ENCODE results near the gene OLFML1. TPM values are rescaled to one million over a fixed set of nuclear protein-coding genes. Genes with fewer than 3 reads are reported as not detected.
"Not testable (repeated sequence)": the region's sequence is repeated elsewhere in the genome, so short reads cannot be mapped to it uniquely, and the experiment has no call there.

Gene OLFML1
- total RNA-seq, 1 experiment from 2014 or later, result not detected

DNA sequence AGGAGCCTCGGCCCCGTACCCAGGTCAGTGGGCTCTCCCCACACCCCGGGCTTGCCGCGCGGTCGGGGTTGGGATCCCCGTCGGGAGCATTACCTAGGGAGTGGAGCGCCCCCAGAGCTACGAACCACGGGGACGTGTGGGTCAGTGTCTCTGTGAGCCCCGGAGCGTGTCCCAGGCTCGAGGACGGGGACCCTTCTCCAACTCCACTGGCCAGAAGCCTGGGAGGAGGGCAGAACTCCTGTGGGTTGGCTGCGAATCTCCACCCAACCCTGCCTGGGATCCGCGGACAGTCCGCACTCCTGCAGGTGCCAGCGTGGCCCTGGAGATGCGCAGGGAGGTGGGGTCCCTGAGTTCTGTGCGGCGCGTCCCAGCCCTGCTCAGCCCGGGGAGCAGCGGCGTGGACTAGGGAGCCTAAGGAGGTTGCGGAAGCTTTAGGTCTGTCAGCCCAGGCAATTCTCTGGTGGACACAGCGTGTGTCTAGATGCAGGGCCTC is 28.8 kb downstream of the OLFML1 start:
- Mint-ChIP-seq H3K9me3 (ENCODE audit: unreplicated experiment) (peaks cover 6% of the 10 kb centered on the region), H3K4me1 (ENCODE audit: insufficient read depth, unreplicated experiment) (no peaks in the 10 kb centered on the region), H3K36me3 (ENCODE audit: insufficient read depth, unreplicated experiment) (no peaks in the 10 kb centered on the region), H3K27ac (ENCODE audit: low read depth, unreplicated experiment) (no peak overlapping the region), H3K27me3 (ENCODE audit: insufficient read depth, unreplicated experiment) (peaks cover 17% of the 10 kb centered on the region), H3K4me3 (ENCODE audit: unreplicated experiment) (peak overlapping the region; percentile 83)
- POLR2A ChIA-PET, result interaction anchor here (0.7 to 1.3 kb wide), 2 partner anchors 9 to 151 kb away, joined by 4 to 5 read pairs; no protein-coding TSS in a partner anchor
- intact Hi-C loops (cut with micrococcal nuclease), result no loop called here
- CTCF ChIA-PET, result interaction anchor here (0.5 to 5.7 kb wide), 32 partner anchors 8 to 736 kb away, joined by 3 to 38 read pairs (median 4); no protein-coding TSS in a partner anchor
- TSS peak; percentile 36 for BruUV-seq (replicated peaks)
- TF ChIP-seq, protein P1, sequence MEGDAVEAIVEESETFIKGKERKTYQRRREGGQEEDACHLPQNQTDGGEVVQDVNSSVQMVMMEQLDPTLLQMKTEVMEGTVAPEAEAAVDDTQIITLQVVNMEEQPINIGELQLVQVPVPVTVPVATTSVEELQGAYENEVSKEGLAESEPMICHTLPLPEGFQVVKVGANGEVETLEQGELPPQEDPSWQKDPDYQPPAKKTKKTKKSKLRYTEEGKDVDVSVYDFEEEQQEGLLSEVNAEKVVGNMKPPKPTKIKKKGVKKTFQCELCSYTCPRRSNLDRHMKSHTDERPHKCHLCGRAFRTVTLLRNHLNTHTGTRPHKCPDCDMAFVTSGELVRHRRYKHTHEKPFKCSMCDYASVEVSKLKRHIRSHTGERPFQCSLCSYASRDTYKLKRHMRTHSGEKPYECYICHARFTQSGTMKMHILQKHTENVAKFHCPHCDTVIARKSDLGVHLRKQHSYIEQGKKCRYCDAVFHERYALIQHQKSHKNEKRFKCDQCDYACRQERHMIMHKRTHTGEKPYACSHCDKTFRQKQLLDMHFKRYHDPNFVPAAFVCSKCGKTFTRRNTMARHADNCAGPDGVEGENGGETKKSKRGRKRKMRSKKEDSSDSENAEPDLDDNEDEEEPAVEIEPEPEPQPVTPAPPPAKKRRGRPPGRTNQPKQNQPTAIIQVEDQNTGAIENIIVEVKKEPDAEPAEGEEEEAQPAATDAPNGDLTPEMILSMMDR (IDR thresholded peaks at IDR 0.05; ENCODE audit: unreplicated experiment), result no peak
- DNase-seq (ENCODE audit: unreplicated experiment), result no peak

DNA sequence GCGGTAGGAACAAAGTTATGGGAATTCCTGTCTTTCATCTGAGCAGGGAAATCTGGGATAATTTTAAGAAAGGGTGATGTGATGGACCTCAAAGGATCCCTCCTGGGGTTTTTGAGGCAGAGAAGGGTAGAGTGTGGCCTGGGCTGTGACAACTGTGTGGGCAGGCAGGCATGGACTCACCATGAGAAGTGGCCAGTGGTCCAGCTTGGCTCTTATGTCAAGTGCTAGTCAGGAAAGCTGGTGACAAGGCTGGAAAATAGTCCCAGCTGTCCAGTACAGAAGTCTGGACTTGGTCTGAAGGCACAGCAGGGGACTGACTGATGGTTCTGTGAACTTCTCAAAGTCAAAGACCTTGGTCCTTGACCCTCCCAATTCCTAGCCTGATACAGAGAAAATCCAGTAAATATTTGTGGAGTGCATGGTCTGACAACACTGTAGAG is 30.2 kb downstream of the OLFML1 start:
- DNase-seq (ENCODE audit: unreplicated experiment), result no peak
- ChIA-PET POLR2A (interaction anchor here (0.7 to 0.8 kb wide), 3 partner anchors 9 to 77 kb away, joined by 3 to 4 read pairs (median 3); no protein-coding TSS in a partner anchor), CTCF (interaction anchor here (0.5 to 5.7 kb wide), 6 partner anchors 18 to 759 kb away, joined by 3 to 38 read pairs (median 5); no protein-coding TSS in a partner anchor)
- Mint-ChIP-seq H3K36me3 (ENCODE audit: insufficient read depth, unreplicated experiment) (no peaks in the 10 kb centered on the region), H3K9me3 (ENCODE audit: unreplicated experiment) (peaks cover 7% of the 10 kb centered on the region), H3K27me3 (ENCODE audit: insufficient read depth, unreplicated experiment) (peaks cover 17% of the 10 kb centered on the region), H3K4me3 (ENCODE audit: unreplicated experiment) (no peak overlapping the region), H3K4me1 (ENCODE audit: insufficient read depth, unreplicated experiment) (no peaks in the 10 kb centered on the region), H3K27ac (ENCODE audit: low read depth, unreplicated experiment) (no peak overlapping the region)
- TF ChIP-seq, protein P1 (IDR thresholded peaks at IDR 0.05; ENCODE audit: unreplicated experiment), result no peak
- intact Hi-C loops (cut with micrococcal nuclease), result no loop called here
- BruUV-seq (replicated peaks), result no TSS peak

DNA sequence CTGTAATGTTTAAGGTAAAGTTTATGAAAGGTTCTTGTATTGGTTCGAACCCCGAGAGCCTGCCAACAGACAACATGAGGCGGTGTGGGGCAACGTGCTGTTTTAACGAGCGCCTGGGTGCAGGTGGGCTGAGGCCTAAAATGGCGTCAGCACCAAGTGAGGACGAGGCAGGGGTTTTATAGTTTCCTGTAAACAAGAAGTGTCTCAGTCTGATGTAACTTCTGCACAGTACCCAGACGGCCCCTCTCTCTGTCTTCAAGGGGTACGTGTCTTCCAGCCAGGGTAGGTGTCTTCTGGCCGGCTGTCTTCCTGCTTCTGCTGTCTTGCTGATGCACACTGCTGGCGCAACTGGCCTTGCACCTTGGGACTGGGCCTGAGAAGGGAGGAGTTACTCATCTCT is 31.2 kb downstream of the OLFML1 start:
- Mint-ChIP-seq H3K27me3 (ENCODE audit: insufficient read depth, unreplicated experiment) (peaks cover 17% of the 10 kb centered on the region), H3K36me3 (ENCODE audit: insufficient read depth, unreplicated experiment) (no peaks in the 10 kb centered on the region), H3K4me3 (ENCODE audit: unreplicated experiment) (no peak overlapping the region), H3K27ac (ENCODE audit: low read depth, unreplicated experiment) (no peak overlapping the region), H3K9me3 (ENCODE audit: unreplicated experiment) (peaks cover 7% of the 10 kb centered on the region), H3K4me1 (ENCODE audit: insufficient read depth, unreplicated experiment) (no peaks in the 10 kb centered on the region)
- DNase-seq (ENCODE audit: unreplicated experiment), result no peak
- BruUV-seq (replicated peaks), result no TSS peak
- TF ChIP-seq, protein P1 (IDR thresholded peaks at IDR 0.05; ENCODE audit: unreplicated experiment), result no peak
- ChIA-PET POLR2A (no interaction called here), CTCF (interaction anchor here (0.6 to 5.7 kb wide), 4 partner anchors 55 to 149 kb away, joined by 3 to 38 read pairs (median 4); no protein-coding TSS in a partner anchor)
- intact Hi-C loops (cut with micrococcal nuclease), result no loop called here

DNA sequence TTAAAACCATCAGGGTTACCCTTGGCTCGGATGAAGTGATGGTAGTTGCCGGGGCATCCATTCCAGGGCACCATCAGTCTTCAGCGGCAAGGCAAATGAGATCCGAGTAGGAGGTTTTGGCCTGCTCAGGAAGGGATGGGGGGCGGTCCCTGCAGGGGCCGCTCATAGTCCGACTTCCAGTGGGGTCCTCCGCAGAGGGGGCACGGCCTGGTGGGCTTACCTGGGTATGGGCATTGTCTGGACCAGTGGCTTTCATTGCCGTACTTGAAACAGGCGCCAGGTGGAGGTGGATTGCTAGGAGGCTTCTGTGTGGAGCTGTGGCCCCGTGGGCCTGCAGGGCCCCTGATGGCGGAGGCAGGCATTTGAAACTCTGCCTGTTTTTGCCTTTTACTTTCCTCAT is 32.4 kb downstream of the OLFML1 start:
- intact Hi-C loops (cut with micrococcal nuclease), result not testable (repeated sequence)
- peaks cover 17% of the 10 kb centered on the region for H3K27me3 Mint-ChIP-seq (ENCODE audit: insufficient read depth, unreplicated experiment)

More for the DNA sequence above, 32.4 kb downstream of the OLFML1 start:
- DNase-seq (ENCODE audit: unreplicated experiment); H3K4me3 Mint-ChIP-seq (ENCODE audit: unreplicated experiment); H3K27ac Mint-ChIP-seq (ENCODE audit: low read depth, unreplicated experiment); BruUV-seq (replicated peaks); H3K36me3 Mint-ChIP-seq (ENCODE audit: insufficient read depth, unreplicated experiment); H3K9me3 Mint-ChIP-seq (ENCODE audit: unreplicated experiment); H3K4me1 Mint-ChIP-seq (ENCODE audit: insufficient read depth, unreplicated experiment); POLR2A ChIA-PET: not testable (repeated sequence)
- CTCF ChIA-PET, result interaction anchor here (1.0 kb wide), 1 partner anchor 148 kb away, joined by 4 read pairs; no protein-coding TSS in a partner anchor
